AG20443 (cell line): Measurements from ENCODE around the gene MPIG6B.

Experiments
- DNase-seq: peaks from one replicate; pipeline ENCODE4 v3.0.0; 2012; ENCODE audit warnings: low spot score, mixed read lengths

Gene MPIG6B

GRCh38 chr6:31723245-31723979 lies at the start of gene MPIG6B:
Gene MPIG6B, plus strand, starts transcription at chr6:31723373. Its CDS starts 11 bp downstream, at chr6:31723384.
- no peak for DNase-seq

GRCh38 chr6:31676322-31676903 lies 46.8 kb upstream of the MPIG6B start:
- no peak for DNase-seq

DNA sequence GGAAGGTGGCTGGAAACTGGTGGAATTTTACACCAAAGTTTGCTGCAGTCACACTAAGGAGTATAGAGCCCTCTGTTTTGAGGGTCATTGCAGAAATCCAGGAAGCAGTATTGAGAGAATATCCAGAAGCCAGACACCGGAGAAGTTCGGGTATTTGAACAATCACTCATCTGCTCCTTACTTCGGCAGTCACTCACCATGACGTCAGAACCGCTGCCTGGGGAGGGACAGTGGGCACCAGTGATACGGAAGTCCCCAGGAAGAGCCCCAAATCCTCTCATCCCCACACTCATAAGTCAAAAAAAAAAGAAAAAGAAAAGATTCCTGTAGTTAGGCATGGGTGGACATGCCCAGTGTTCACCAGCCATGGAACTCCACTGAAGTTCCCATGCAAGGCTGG lies 46.3 kb upstream of the MPIG6B start:
- DNase-seq, result no peak

DNA sequence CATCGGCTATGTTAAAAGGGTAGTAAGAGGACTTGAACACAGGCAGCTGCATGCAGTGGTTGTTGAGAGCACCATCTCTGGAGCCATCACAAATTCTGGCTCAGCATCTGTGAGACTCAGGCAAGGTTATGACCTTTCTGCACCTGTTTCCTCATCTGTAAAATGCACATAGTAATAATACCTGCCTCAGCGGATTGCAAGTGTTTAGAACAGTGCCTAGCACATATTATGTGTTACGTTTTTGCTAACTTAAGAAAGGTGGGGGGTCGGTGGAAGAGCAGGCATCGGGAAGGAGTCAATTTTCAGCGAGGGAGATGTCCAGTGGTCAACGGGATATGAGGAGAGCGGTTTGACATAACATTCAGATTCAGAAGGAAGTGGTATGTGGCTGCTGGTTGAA lies 45.2 kb upstream of the MPIG6B start:
- no peak for DNase-seq

DNA sequence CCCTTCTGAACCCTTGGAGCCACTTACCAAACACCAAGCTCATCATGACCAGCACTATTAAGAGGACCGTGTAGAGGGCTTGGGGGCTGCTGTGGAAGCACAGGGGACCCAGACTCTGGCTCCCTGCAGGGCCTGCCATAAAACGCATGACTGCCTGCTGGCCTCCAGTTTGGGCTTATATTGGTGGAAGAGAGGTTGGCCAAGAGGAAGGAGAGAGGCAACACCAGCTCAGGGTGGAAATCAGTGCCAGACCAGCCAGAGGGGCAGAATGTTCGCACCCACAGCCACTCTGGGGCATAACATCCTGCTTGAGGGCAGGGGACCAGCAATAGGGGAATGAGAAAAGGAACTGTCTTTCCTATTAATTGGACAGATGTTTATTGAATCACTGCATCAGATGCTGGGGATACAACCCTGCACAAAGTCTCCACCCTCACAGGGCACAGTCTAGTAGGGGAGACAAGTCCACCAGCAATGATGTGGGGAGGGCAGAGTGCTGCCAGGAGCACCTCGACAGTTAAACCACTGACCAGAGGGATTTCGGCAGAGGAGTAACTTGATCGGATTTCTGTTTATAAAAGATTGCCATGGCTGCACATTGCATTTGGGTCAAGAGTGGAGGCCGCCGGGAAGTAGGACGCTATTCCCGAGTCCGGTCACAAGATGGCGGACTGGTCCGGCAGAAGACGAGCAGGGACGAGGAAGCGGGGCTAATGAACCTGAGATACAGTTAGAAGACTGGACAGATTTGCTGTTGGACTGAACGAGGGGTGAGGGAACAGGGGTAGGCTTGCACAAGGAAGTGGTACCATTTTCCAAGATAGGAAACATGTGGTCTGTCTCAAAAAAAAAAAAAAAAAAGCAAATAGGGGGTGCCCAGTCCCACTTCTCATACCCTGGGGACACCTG lies 42.7 kb upstream of the MPIG6B start, which contains the start of gene LY6G5C:
TSS of gene LY6G5C (minus strand) at position 842 of the 909 bp plus-strand sequence. CDS start at position 148, 694 bp downstream.
- peak; percentile 91 for DNase-seq

DNA sequence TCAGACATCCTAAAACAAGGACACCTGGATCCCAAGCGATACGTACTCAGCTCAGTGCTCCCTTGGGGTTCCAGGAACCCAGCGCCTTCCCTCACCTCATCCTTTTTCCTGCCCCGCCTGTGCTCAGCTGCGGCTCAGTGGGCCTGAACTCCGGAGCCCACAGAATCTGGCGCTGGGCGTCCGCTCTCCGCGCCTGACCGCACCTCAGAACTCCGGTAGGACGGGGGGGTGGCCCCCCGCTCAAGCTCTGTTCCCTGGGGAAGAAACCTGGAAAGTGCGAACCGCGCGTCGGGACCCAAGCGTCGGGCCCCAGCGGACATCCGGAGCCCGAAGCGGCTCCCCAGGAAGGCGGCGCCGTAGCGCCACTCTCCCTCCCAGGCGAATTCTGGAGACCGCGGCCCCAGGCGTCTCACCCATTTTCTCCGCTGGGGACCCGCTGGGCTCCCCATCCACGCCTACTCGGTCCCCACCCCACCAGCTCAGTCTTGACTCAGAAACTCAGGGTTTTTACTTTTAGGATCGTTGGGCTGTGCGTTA lies 42.0 kb upstream of the MPIG6B start:
- peak; percentile 69 for DNase-seq

DNA sequence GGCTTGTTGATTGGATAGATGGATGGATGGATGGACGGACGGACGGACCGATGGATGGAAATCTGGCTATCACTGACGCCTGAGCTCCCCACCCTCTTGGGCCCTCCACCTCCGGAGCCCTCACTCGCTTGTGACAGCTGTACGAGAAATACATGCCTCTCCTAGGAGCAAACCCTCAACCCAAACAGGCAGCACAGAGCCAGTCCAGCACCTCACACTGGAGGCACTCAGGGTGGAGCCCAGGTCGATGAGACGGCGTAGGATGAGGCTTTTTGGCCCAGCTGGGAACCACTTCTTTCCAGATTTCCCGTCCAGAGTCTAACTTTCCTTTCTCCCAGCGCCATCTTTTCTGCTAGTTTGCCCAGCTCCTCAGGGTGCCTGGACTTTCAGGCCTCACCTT lies 39.6 kb upstream of the MPIG6B start:
- DNase-seq, result no peak

DNA sequence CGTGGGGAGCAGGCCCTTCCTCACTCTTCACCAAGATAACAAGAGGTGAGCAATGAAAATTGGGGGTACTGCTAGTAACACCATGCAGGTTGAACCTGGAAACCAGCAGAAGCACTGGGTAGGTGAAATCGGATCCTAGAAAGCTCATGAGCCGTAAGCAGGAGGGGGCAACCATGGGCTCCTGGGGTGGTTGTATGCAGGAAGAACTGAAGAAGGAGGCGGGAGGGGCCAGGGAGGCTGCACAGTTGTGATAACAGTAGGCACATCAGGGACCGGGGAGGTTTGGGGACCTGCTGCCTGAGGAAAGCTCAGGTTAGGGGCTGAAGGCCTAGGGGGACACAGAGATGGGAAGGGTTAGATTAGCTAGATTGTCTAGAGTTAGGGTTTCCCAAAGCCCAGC lies 36.7 kb upstream of the MPIG6B start:
- DNase-seq, result no peak

- no peak for DNase-seq
These were observed 35.9 kb upstream of the MPIG6B start for GRCh38 chr6:31687321-31687720.

GRCh38 chr6:31687860-31688693 lies 35.1 kb upstream of the MPIG6B start:
- no peak for DNase-seq

GRCh38 chr6:31689249-31690110 lies 33.7 kb upstream of the MPIG6B start:
- no peak for DNase-seq

DNA sequence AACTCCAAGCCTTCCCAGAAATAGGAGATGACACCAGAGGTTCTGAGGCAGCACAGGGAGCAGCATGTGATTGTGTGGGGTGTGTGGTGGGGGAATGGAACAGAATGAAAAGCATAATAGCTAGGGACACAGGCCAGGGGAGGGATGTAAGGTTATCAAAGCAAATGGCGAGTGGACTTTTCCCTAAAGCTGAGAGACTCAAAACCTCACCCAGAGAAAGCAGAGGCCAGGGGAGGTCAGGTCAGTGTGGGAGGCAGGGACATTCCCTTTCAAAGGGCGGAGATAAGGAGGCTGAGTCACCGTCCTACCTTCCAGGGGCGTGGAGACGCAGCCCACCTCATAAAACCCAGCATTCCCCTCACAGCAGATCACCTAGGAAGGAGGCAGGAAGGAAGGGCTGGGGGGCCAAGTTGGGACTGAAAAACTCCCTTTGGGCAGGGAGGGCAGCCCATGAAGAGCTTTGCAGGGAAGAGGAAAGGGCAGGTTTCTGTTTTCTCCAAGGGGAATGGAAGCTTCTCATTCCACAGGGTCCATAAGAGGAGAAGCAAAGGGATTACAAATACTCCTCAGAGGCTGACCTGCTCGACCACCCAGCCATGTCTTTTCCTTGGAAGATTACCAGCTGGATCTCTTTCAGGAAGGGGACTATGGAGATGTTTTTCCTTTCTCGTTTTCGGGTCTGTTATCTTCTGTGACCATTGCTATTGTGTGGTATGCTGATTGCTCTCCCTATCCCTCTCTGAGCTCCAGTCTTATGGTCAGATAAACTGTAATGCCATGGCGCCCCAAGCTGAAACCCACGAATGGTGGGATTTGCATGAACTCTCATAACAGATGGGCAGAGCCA lies 32.7 kb upstream of the MPIG6B start:
- no peak for DNase-seq

DNA sequence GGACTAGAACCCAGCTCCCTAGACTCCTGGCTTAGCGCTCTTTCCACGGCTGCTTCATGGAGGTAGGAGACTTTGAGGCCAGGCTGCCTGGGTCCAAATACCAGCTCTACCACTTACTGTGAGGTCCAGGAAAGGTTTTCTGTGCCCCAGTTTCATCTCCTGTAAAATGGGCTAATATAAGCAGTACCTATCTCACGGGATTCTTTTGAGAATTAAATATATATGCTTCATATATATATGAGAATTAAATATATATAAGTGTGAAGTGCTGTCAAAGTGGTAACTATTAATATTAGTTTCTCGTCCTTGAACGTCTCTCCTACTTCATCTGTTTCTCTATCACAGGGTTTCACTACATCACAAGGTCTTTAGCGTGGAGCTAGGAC lies 32.1 kb upstream of the MPIG6B start:
- no peak for DNase-seq

DNA sequence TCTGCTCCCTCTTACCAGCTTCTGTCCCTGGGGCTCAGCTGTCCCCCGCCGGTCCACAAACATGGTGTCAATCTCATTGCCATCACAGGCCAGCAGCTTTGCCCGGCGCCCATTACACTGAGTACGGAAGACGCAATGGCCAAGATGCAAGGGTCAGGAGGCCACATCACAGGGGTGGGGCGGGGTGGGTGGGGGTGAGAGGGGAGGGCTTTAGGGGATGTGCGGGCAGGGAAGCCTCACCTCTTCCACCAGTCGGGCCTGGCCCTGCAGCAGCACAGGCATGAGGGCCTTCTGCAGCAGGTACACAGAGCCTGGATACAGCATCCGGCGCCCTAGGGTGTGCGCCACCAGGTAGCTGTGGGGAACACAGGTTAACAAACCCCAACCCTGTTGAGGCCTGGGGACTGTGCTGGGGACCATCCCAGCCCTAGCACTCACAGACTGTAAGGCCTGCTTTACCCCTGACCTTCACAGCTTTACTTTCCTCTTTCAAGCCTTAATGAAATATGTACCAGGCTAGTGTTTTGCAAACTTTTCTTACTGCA lies 31.5 kb upstream of the MPIG6B start:
- DNase-seq, result no peak

DNA sequence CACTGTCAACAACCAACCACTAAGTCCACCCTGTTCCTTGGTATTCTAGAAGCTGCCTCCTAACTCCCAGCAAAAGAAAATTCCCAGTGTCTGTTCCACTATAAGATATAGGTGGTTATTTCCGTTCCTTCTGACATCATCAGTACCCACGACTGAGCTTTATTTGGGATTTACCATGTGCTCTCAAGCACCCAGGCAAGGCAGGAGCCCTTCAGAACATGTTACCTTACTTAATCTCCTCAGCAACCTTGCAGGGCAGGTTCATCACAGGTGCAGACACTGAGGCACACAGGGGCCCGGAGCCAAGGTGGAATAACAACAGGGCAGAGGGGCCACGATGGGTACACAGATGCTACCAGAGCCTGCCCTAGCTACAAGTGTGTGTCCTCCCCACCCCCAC lies 30.8 kb upstream of the MPIG6B start:
- no peak for DNase-seq

DNA sequence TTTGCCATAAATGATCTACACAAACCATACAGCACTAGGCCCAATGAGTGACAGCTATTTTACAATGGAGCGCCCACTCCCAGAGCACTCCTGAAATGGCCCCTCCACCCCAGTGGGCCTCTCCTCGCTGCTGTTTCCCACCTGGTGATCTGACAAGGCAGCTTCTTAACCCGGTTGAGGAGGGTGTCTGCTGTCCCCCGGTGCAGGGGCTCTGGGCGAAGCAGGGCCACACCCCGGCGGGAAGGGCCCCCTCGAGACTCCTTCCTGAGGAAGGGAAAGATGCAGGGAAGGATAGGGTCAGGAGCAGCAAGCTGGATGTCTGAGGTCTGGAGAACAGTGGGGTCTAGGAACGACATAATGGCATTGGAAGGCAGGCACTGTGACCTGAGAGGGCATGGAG lies 30.3 kb upstream of the MPIG6B start:
- DNase-seq, result no peak

GRCh38 chr6:31693535-31693934 lies 29.6 kb upstream of the MPIG6B start:
- no peak for DNase-seq

GRCh38 chr6:31697555-31697954 lies 25.6 kb upstream of the MPIG6B start:
- DNase-seq, result no peak

DNA sequence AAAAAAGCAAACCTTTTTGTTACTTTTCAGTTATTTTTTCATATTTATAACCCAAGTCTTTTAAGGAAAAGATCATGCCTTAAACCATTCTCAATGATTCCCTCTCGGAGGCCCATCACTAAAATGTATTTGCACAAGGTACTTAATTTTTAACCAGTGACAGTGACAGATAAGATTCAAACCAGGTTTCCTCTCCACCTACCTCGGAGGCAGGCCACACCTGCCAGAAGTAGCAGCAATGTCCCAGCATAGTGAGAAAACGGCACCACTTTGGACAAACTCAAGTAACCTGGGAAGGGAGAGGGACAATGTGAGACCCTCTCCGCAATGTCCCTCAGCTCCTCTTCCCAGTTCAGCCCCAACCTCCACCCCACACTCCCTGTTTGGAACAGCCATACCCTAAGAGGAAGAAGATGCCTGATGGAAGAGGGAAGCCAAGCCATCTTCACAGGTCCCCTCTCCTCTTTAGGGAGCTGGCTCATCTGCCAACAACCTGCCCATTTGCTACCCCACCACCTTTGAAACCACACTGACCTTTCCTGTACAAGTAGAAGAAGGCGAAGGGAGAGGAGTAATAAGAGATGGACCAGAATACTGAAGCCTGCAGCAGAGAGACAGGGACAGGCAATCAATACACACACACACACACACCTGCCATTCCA lies 22.3 kb upstream of the MPIG6B start:
- no peak for DNase-seq
